Measurements from ENCODE around the gene HPSE. TPM values are rescaled to one million over a fixed set of nuclear protein-coding genes. Genes with fewer than 3 reads are reported as not detected.

Gene HPSE
- total and polyA plus RNA-seq, 4 donors: 0.43 to 4.7 (median 1.0) TPM

GRCh38 chr4:83331956-83332355 is 2.7 kb downstream of the HPSE start (continued):
- TF ChIP-seq CTCF (IDR thresholded peaks at IDR 0.05; ENCODE audit: low read depth, low read length, missing input control) (no peak), NR2F2 (IDR thresholded peaks at IDR 0.05) (no peak), YY1 (IDR thresholded peaks at IDR 0.05) (no peak), ZBTB33 (IDR thresholded peaks at IDR 0.05) (no peak)

GRCh38 chr4:83329521-83330110 is 5.0 kb downstream of the HPSE start:
- DNase-seq (ENCODE audit: low spot score): no peak
- no peaks in the 10 kb centered on the region for H3K9me3 ChIP-seq (ENCODE audit: control insufficient read depth in 4 of 4, low read length in 3 of 4)
- H3K36me3 ChIP-seq (ENCODE audit: control insufficient read depth in 4 of 4, insufficient read depth in 3 of 4, low read depth in 1 of 4, low read length in 3 of 4): no peaks in the 10 kb centered on the region
- no peak overlapping the region for H3K4me3 ChIP-seq (ENCODE audit: low read depth in 1 of 3, low read length in 3 of 3)
- H3K27me3 ChIP-seq (ENCODE audit: control insufficient read depth in 4 of 4, insufficient read depth in 4 of 4, low read length in 3 of 4): no peaks in the 10 kb centered on the region
- H3K9ac ChIP-seq (ENCODE audit: low read depth in 1 of 2, low read length in 2 of 2): no peak overlapping the region
- peaks cover 0 to 4% (median 2%) of the 10 kb centered on the region in 4 donors for H3K4me1 ChIP-seq (ENCODE audit: control insufficient read depth in 4 of 4, insufficient read depth in 4 of 4, low read length in 3 of 4)
- WGBS: 80% methylated on average over 5 of the region's 5 CpGs
- TF ChIP-seq GABPA (IDR thresholded peaks at IDR 0.05 in 1 of 2, conservative IDR thresholded peaks at IDR 0.05 in 1 of 2): no peak
- TF ChIP-seq FOXA1 (IDR thresholded peaks at IDR 0.05): no peak
- no peak for TF ChIP-seq FOXA2 (IDR thresholded peaks at IDR 0.05)
- TF ChIP-seq ZBTB33 (IDR thresholded peaks at IDR 0.05): no peak
- TF ChIP-seq HNF4G (IDR thresholded peaks at IDR 0.05): no peak
- no peak for TF ChIP-seq SP1 (IDR thresholded peaks at IDR 0.05)
- TF ChIP-seq ATF3 (IDR thresholded peaks at IDR 0.05): no peak
- TF ChIP-seq TAF1 (conservative IDR thresholded peaks at IDR 0.05): no peak
- TF ChIP-seq CTCF (IDR thresholded peaks at IDR 0.05; ENCODE audit: low read depth, low read length, missing input control): no peak
- no peak for TF ChIP-seq JUND (IDR thresholded peaks at IDR 0.05)
- no peak overlapping the region for H3K27ac ChIP-seq (ENCODE audit: low read depth in 1 of 2, low read length in 2 of 2)

All from liver (tissue), 9 donors.